Retina (tissue), 1 donor: ENCODE data around the gene NRXN2.

Source experiments
- DNase-seq: peaks from one replicate; pipeline ENCODE4 v3.0.0-alpha.2; 2016

Gene NRXN2

DNA sequence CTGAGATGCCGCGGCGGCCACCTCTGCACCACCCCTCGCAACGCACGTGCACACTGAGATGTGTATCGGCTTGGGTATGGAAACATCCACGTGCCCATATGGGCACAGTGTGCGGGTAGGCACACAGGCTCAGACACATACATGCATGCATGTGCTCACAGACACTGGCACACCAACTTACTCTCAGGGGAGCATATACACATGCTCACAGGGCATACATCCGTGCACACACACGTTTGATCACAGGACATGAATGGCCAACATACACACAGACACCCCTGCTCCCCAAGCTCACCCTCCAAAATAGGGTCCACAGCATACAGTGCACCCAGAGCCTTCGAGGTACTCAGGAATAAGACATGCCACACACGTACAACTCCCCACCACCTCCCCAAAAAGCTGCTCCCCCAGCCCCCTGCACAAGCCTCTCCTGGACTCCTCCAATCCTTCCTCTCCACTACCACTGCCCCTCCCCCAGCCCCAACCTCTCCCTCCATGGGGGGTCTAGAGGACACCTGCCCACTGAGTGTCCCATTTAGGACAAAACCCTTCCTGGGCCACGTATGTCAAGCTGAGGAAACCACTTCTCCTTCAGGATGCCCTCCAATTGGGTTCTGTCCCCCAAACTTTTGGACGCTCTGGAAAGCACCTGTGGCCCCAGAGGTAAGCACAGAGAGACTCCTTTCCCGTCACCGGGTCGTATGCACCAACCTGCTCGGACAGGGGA lies 78.9 kb downstream of the NRXN2 start:
- DNase-seq = peak; percentile 52

DNA sequence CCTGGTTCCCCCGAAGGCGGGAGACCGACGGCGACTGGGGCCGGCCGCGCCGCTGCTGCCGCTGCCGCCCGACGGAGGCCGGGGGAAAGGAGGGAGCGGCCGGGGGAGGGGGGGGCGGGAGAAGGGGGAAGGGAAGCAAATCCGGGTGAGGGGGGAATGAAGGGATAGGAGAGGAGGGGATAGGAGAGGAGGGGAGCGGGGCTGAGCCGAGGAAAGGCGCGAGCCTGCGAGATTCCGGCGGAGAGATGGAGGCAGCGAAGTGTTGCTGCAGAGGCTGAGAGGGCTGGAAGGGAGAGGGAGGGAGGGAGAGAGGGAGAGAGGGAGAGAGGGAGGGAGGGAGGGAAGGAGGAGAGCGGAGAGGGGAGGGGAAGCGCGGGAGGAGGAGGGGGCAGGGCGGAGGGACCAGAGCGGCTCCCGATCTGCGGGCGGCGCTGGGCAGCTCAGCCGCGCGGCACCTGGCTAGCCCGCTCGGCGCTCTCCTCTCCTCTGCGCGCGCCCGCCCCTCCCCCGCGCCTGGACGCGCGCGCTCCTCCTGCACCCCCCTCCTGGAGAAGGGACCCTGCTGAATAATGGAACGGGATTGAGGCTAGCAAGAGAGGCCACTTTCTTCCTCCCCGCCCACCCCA lies 79.6 kb downstream of the NRXN2 start:
- DNase-seq = no peak

DNA sequence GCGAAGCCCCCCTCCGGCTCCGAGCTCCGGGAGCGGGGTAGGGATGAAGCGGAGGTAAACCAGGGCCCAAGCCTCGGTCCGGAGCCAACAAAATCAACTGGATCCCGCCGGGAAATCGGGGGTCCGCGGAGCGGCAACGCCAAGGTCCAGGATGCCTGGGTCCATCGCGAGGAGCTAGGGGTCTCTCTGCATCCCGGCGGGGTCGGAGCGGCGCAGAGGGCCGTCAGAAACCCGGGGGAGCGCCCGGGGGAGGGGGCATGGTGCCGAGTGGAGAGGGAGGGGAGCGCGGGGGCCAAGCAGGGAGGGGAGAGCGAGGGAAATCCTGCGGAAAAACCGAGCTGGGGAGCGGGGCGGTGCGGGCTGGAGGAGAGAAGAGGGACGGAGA lies 80.1 kb downstream of the NRXN2 start:
- no peak for DNase-seq

GRCh38 chr11:64642418-64642735 lies 80.6 kb downstream of the NRXN2 start:
- DNase-seq = no peak

DNA sequence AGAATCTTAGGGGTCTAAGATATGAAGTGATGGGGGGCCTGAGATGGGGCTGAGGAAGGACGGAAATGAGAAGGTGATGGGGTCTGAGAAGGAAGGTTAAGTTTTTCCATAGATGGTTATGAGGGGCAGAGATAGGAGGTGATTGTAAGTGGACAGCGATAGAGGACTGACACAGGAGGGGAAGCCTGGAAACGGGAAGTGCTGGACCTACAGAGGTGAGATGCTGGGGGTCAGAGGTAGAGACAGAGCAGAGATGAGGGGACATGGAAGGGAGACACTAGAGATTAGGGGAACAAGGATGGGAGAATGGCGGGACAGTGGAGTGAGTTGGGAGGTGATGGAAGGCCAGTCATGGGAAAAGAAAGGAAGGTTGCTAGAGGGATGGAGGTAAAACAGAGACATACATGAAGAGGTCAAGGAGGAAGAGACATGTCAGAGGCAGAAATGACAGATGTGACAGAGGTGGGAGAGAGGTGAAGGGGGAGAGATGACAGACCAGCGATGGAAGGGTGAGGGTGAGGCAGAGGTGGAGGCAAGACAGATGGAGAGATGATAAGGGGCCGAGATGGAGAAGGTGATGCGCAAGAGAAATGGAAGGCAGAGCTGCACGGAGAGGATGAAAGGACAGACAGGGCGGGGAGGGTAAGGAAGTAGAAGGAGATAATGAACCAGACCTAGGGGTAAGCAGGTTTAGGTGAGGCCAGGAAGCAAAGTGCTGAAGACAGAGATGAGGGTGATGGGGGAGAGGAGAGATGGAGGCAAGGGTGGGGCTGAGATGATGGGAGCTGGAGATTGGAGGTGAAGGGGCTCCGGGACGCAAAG lies 81.2 kb downstream of the NRXN2 start:
- DNase-seq = no peak

DNA sequence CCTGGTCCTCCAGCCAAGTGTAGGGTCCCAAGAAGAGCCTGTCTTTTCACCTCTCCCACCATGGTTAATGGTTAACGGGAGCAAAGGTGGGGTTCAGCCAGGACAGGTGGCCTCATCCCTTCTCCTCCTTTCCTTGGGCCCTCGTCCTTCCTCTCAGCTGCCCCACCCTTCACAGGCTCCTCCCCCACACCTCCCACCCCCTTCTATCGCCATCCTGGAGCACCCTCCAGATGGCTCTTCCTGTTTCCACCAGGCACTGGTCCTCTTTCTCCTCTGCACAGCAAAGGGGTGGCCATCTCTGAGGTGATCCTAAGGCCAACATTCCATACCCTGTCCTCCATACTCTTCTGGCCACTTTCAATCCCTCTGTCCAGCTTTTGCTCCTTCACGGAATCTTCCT lies 83.1 kb downstream of the NRXN2 start:
- no peak for DNase-seq

GRCh38 chr11:64638829-64639228 lies 84.2 kb downstream of the NRXN2 start:
- DNase-seq = no peak

GRCh38 chr11:64638018-64638665 lies 84.9 kb downstream of the NRXN2 start:
- DNase-seq = peak; percentile 90

DNA sequence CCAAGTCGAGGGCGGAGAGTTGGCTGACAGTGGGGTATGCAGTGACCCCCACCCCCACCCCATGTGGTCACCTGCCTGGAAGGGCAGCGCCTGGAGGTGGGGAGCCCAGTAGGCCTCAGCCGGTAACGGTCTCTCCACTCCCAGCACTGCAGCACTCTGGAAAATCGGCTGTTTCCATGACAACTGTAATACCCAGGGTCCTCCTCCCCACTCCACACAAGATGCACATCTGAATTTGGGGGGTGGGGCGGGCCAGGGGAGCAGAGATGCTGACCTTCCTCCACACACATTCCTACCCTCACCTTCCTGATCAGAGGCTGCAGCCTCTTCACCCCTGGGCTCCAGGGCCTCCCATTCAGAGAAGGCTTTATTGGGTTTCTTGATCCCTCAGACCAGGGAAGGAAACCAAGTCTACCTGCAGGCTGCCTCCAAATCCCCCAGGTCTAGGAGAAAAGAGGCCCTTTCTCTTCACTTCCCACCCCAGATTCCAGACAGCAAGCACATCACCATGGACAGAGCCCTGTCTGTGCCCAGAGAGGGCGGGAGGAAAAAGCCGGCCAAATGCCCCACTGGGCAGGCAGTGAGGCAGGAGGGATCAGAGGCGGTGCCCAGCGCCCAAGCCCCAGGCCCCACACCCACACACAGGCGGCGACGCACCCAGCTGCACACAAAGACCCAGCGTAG lies 85.5 kb downstream of the NRXN2 start:
- DNase-seq = no peak

GRCh38 chr11:64633555-64634159 lies 89.3 kb downstream of the NRXN2 start:
- DNase-seq = no peak

DNA sequence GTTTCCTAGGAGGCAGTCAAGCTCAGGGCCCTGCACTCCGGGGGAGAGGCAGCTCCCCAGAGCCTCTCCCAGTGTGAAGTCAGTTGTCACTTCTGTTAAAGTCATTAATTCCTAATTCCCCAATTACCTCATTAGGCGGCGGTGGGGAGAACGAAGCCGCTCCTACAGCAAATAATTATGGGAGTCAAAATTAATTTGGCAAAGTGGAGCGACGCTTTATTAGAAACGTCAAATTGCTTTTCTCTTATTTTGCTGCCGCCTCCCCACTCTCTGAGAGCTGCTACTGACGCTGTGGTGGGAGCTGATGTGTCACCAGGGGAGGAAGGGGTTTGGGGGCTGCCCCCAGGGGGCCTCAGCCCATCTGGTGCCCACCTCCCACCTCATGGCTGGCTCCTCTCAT lies 90.3 kb downstream of the NRXN2 start:
- no peak for DNase-seq

GRCh38 chr11:64632237-64632636 lies 90.8 kb downstream of the NRXN2 start:
- no peak for DNase-seq

- DNase-seq = no peak
These were observed 91.3 kb downstream of the NRXN2 start for GRCh38 chr11:64631675-64632074.

DNA sequence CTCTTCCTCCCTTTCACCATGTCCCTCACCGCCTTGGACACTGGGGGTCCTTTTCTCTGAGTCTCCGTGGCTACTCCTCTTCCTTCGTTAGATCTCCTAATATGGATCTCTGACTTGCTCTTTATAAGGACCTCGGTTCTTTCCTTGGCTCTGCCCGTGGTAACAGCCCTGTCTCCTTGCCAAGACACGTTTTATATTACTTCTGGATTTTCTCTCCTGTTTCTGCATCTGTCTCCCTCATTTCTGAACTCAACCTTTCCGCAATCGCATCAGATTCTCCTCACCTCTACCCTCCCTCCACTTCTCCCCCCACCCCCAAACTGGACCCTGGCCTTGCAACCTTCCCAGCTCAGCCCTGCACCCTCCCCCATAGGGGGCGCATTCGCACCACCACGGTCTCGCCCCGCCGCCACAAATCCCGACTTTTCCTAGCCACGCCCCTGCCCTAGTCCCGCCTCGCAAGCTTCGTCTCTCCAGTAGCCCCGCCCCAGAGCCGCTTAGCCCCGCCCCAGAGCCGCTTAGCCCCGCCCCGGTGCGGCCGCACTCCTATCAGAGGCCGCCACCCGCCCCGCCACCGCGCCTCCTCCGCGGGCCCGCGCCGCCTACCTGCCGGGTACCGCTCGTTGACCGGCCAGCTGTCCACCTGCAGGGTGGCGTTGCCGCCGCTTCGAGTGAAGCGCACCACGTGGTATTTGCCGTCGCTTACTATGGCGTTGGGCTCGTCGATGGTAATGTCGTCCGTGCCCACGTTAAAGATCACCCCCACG lies 93.0 kb downstream of the NRXN2 start:
- no peak for DNase-seq

GRCh38 chr11:64629103-64629502 lies 93.9 kb downstream of the NRXN2 start:
- no peak for DNase-seq

DNA sequence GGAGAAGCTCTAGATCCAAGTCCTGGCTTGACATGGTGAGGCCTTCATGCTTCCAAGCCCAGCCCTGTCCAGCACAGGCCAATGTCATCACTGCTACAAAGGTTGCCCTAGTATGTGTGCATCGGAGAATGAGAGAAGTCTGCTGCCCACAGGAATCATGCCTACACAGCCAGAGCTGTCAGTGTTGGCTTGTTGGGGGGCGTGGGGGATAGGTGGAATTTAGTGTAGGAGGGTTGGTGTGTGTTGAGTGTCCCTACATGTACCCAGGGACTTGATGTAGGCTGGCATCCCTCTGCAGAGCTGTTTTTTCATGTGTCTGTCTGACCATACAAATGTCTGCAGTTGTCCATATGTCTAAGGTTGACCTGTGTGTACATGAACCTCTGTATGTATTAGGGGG lies 94.4 kb downstream of the NRXN2 start:
- DNase-seq = no peak

DNA sequence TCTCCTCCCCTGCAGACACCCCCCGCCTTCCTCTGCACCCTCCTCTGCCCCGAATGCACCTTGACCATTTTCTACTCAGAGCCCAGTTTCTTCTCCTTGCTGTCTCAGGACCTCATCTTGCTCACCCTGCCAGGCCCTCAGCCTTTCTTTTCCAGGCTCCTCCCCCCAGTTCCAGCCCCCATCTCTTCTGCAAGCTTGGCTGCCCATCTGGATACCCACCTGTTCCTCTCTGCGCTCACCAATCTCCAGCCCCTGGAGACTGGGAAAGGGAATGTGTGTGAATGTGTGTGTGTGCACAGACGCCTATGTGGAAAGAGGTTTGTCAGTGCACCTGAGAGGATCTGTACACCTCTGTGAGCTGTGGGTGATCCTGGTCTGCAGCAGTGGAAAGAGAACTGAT lies 95.6 kb downstream of the NRXN2 start:
- no peak for DNase-seq

DNA sequence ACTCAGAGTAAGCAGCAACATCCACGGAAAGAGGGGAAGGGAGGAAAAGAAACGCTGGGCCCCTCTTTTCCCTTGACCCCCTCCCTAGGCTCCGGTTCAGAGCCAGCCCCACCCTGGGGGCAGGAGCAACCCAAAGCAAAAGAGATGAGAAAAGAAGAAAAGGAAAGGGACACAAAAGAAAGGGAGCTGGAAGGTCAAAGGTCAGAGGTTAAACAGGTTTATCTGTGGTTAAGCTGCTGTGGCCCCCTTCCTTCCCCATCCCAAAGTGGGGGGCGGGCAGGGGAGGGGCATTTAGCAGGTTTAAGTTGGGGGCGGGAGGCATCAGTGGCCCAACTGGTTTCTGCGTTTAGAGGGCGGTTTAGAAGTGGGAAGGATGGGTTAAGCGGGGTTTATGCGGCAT lies 96.4 kb downstream of the NRXN2 start:
- no peak for DNase-seq

DNA sequence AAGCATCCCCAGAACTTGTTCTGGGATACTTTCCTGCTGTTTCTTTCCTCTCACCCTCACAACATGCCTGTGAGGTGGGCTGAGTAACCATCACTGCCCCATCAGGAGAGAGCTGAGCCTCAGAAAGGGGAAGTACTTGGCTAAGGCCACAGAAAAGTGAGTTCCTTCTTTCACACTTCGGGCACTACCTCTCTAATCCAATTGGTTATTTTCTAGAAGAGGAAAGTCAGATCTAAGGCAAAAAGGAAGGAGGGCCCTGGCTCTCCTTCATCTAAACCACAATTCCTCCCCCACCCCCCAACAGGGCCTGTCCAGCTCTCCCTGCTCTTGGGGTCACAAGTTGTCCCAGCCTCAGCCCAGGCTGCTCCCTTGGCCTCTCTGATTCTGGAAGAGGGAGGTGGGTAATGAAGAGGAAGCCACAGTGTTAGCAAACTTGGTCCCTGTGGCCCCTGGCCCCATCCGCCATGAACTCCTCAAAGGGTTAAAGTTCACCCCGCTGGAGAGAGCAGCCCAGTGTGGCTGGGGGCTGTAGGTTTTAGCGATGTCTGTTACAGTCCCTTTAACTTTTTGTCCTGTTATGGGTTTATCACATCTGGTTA lies 98.0 kb downstream of the NRXN2 start:
- no peak for DNase-seq

- no peak for DNase-seq
These were observed 100.3 kb downstream of the NRXN2 start for GRCh38 chr11:64622681-64623080.

DNA sequence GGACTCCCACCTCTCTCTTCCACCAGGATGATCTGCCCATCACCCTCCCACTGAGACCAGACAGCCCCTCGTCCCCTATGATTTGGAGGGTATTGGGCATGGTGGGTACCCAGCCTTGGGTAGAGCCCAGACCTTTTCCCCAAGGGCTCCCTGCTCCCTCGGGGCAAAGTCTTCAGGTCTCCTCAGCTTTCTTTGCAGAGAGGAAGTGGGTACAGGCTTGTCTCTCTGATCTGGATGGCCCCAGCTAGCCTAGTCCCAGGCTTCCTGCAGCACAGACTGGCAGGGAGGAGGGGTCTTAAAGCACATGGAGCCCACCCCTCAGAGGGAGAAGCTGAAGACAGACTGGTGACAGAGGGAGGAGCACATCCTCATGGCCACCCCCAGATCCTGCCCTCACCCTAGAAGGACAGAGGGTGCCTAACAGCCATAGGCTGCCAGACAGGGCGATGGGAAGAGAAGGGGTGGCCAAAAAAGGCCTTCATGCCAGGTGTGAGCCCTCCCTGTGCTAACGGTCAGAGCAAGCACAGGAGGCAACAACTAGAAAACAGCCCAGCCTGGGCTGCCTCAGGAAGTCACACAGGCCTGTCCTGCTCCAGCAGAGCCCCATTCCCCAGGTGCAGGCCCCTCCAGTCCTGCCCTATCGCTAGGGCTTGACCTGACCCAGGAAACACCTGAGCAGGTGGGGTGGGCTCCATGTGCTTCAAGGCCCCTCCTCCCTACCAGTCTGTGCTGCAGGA lies 101.5 kb downstream of the NRXN2 start:
- no peak for DNase-seq
